ENCODE results near the gene GRID2.

The GRID2 gene

GRCh38 chr4:93747220-93747619 is 1443.5 kb downstream of the GRID2 start:
- no peak for TF ChIP-seq POLR2AphosphoS5 (IDR thresholded peaks at IDR 0.05; ENCODE audit: low read depth, low read length)
- TF ChIP-seq SIN3A (IDR thresholded peaks at IDR 0.05; ENCODE audit: borderline replicate concordance, insufficient read depth, low read length): no peak
- no peak for TF ChIP-seq FOXP2 (optimal IDR thresholded peaks at IDR 0.05; ENCODE audit: borderline replicate concordance, extremely low read depth, extremely low read length, insufficient read depth)
- TF ChIP-seq TAF1 (IDR thresholded peaks at IDR 0.05; ENCODE audit: borderline replicate concordance, insufficient read depth, low read length): no peak
- TF ChIP-seq REST (IDR thresholded peaks at IDR 0.05; ENCODE audit: insufficient read depth in 1 of 2, low read depth in 2 of 2, low read length in 2 of 2): no peak

GRCh38 chr4:93748373-93749291 is 1444.9 kb downstream of the GRID2 start:
- TF ChIP-seq POLR2AphosphoS5 (IDR thresholded peaks at IDR 0.05; ENCODE audit: low read depth, low read length) (no peak), REST (IDR thresholded peaks at IDR 0.05; ENCODE audit: insufficient read depth in 1 of 2, low read depth in 2 of 2, low read length in 2 of 2) (no peak), FOXP2 (optimal IDR thresholded peaks at IDR 0.05; ENCODE audit: borderline replicate concordance, extremely low read depth, extremely low read length, insufficient read depth) (no peak), SIN3A (IDR thresholded peaks at IDR 0.05; ENCODE audit: borderline replicate concordance, insufficient read depth, low read length) (no peak), TAF1 (IDR thresholded peaks at IDR 0.05; ENCODE audit: borderline replicate concordance, insufficient read depth, low read length) (no peak)

GRCh38 chr4:93749292-93749761 is 1445.6 kb downstream of the GRID2 start:
- TF ChIP-seq REST (IDR thresholded peaks at IDR 0.05; ENCODE audit: insufficient read depth in 1 of 2, low read depth in 2 of 2, low read length in 2 of 2) (no peak), SIN3A (IDR thresholded peaks at IDR 0.05; ENCODE audit: borderline replicate concordance, insufficient read depth, low read length) (no peak)

- TF ChIP-seq REST (IDR thresholded peaks at IDR 0.05; ENCODE audit: insufficient read depth in 1 of 2, low read depth in 2 of 2, low read length in 2 of 2) (no peak), FOXP2 (optimal IDR thresholded peaks at IDR 0.05; ENCODE audit: borderline replicate concordance, extremely low read depth, extremely low read length, insufficient read depth) (no peak), TAF1 (IDR thresholded peaks at IDR 0.05; ENCODE audit: borderline replicate concordance, insufficient read depth, low read length) (no peak), SIN3A (IDR thresholded peaks at IDR 0.05; ENCODE audit: borderline replicate concordance, insufficient read depth, low read length) (no peak), POLR2AphosphoS5 (IDR thresholded peaks at IDR 0.05; ENCODE audit: low read depth, low read length) (no peak)
Measured at GRCh38 chr4:93751411-93751810, 1447.6 kb downstream of the GRID2 start.
